ENCODE measurements around the gene GBP1. TPM values are rescaled to one million over a fixed set of nuclear protein-coding genes. Genes with fewer than 3 reads are reported as not detected.

Gene GBP1, protein sequence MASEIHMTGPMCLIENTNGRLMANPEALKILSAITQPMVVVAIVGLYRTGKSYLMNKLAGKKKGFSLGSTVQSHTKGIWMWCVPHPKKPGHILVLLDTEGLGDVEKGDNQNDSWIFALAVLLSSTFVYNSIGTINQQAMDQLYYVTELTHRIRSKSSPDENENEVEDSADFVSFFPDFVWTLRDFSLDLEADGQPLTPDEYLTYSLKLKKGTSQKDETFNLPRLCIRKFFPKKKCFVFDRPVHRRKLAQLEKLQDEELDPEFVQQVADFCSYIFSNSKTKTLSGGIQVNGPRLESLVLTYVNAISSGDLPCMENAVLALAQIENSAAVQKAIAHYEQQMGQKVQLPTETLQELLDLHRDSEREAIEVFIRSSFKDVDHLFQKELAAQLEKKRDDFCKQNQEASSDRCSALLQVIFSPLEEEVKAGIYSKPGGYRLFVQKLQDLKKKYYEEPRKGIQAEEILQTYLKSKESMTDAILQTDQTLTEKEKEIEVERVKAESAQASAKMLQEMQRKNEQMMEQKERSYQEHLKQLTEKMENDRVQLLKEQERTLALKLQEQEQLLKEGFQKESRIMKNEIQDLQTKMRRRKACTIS
- polyA plus RNA-seq (not detected in 2 replicates), polyA minus RNA-seq (not detected in 2 replicates)

DNA sequence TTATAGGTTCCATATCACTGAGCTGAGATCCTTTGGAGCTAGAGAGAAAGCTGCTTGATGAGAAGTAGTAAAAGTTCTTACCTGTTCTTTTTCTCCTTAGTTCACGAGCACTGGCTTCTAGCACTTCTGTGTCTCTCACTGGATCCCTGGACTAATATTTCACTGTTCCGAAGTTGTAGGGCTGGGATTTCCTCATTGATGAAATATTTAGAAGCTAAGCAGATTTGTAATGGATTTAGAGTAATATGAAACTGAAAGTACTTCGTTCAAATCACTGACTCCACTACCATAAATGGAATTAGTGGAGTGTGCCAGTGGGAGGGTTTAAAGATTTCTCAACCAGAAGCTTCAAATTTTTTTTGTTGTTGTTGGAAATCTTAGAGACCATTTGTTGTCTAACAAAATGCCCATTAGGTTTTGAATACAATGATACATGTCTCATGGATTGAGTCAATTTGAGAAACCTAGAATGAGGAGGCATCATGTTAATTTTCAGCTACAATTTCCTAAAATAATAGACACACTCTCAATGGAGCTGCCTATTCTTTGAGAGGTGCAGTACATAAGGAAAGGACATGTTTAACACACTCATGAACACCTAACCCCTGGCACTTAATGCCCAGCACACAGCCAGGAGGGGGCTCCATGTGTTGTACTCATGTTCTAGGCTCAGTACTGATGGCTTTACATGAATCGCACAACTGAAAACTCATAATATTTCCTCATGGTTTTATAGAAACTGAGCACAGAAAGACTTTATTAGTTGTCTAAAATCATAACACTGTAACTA is at the start of gene GBP1:
Gene GBP1 (minus strand): TSS at position 130 of the 790 bp plus-strand sequence. CDS start 1,974 bp downstream, outside the sequence.
- H3K27ac ChIP-seq (ENCODE audit: low read length) = no peak within 1 kb of the TSS
- no peak within 1 kb of the TSS for H2AFZ ChIP-seq (ENCODE audit: low read depth, low read length)
- H3K27me3 ChIP-seq (ENCODE audit: insufficient read depth, low read depth, low read length) = no peaks in the 10 kb centered on the region
- H3K9me2 ChIP-seq (ENCODE audit: insufficient read depth, low read length) = no peaks in the 10 kb centered on the region
- H3K36me3 ChIP-seq (ENCODE audit: insufficient read depth, low read length) = no peaks in the 10 kb centered on the region
- H3K4me3 ChIP-seq (ENCODE audit: low read length) = no peak within 1 kb of the TSS
- no peaks in the 10 kb centered on the region for H4K20me1 ChIP-seq (ENCODE audit: insufficient read depth)
- no peaks in the 10 kb centered on the region for H3F3A ChIP-seq (ENCODE audit: insufficient read depth, low read length, poor library complexity, severe bottlenecking)
- no peak within 1 kb of the TSS for H3K4me2 ChIP-seq (ENCODE audit: low read length)
- H3K79me2 ChIP-seq (replicated peaks; ENCODE audit: insufficient read depth, low read length) = no peaks in the 10 kb centered on the region
- TF ChIP-seq, protein P1, sequence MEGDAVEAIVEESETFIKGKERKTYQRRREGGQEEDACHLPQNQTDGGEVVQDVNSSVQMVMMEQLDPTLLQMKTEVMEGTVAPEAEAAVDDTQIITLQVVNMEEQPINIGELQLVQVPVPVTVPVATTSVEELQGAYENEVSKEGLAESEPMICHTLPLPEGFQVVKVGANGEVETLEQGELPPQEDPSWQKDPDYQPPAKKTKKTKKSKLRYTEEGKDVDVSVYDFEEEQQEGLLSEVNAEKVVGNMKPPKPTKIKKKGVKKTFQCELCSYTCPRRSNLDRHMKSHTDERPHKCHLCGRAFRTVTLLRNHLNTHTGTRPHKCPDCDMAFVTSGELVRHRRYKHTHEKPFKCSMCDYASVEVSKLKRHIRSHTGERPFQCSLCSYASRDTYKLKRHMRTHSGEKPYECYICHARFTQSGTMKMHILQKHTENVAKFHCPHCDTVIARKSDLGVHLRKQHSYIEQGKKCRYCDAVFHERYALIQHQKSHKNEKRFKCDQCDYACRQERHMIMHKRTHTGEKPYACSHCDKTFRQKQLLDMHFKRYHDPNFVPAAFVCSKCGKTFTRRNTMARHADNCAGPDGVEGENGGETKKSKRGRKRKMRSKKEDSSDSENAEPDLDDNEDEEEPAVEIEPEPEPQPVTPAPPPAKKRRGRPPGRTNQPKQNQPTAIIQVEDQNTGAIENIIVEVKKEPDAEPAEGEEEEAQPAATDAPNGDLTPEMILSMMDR (IDR thresholded peaks at IDR 0.05; ENCODE audit: poor library complexity, severe bottlenecking) = no peak
- TF ChIP-seq EZH2 (IDR thresholded peaks at IDR 0.05; ENCODE audit: borderline replicate concordance, insufficient read depth, low read length, poor library complexity, severe bottlenecking) (no peak), EP300 (conservative IDR thresholded peaks at IDR 0.05; ENCODE audit: poor library complexity, severe bottlenecking) (no peak), POLR2AphosphoS5 (IDR thresholded peaks at IDR 0.05) (no peak), RAD21 (conservative IDR thresholded peaks at IDR 0.05) (no peak), SMC3 (conservative IDR thresholded peaks at IDR 0.05; ENCODE audit: poor library complexity) (no peak), TAF1 (IDR thresholded peaks at IDR 0.05; ENCODE audit: low read depth) (no peak), MXI1 (conservative IDR thresholded peaks at IDR 0.05; ENCODE audit: poor library complexity, severe bottlenecking) (no peak)
- TF ChIP-seq, protein P2, sequence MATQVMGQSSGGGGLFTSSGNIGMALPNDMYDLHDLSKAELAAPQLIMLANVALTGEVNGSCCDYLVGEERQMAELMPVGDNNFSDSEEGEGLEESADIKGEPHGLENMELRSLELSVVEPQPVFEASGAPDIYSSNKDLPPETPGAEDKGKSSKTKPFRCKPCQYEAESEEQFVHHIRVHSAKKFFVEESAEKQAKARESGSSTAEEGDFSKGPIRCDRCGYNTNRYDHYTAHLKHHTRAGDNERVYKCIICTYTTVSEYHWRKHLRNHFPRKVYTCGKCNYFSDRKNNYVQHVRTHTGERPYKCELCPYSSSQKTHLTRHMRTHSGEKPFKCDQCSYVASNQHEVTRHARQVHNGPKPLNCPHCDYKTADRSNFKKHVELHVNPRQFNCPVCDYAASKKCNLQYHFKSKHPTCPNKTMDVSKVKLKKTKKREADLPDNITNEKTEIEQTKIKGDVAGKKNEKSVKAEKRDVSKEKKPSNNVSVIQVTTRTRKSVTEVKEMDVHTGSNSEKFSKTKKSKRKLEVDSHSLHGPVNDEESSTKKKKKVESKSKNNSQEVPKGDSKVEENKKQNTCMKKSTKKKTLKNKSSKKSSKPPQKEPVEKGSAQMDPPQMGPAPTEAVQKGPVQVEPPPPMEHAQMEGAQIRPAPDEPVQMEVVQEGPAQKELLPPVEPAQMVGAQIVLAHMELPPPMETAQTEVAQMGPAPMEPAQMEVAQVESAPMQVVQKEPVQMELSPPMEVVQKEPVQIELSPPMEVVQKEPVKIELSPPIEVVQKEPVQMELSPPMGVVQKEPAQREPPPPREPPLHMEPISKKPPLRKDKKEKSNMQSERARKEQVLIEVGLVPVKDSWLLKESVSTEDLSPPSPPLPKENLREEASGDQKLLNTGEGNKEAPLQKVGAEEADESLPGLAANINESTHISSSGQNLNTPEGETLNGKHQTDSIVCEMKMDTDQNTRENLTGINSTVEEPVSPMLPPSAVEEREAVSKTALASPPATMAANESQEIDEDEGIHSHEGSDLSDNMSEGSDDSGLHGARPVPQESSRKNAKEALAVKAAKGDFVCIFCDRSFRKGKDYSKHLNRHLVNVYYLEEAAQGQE (IDR thresholded peaks at IDR 0.05; ENCODE audit: borderline replicate concordance) = no peak
- no peaks in the 10 kb centered on the region for H3K9me3 ChIP-seq (ENCODE audit: low read length)
- H3K9ac ChIP-seq (ENCODE audit: low read length) = no peak within 1 kb of the TSS

DNA sequence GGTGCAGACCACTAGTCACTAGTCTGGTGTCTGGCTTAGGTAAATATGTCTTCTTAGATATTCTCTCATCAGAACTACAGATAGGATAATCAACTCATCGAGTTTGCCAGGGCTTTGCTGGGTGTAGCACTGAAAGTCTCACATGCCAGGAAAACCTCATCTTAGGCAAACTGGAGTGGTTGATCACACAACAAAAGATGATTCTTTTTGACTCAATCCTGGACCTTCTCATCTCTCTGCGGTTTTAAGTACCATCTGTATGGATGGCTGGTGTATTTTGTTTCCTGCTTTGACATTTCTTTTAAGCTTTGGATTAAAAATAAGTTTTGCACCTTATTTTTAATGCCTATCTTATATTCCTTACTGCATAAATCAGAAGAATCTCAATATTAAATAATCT is 49.7 kb upstream of the GBP1 start:
- Histone ChIP-seq H3K27me3 (ENCODE audit: insufficient read depth, low read depth, low read length) (no peaks in the 10 kb centered on the region), H3K9ac (ENCODE audit: low read length) (no peak overlapping the region), H3K4me3 (ENCODE audit: low read length) (no peak overlapping the region), H4K20me1 (ENCODE audit: insufficient read depth) (no peaks in the 10 kb centered on the region), H3K27ac (ENCODE audit: low read length) (no peak overlapping the region), H3F3A (ENCODE audit: insufficient read depth, low read length, poor library complexity, severe bottlenecking) (no peaks in the 10 kb centered on the region), H3K79me2 (replicated peaks; ENCODE audit: insufficient read depth, low read length) (no peaks in the 10 kb centered on the region), H3K9me3 (ENCODE audit: low read length) (no peaks in the 10 kb centered on the region), H3K4me2 (ENCODE audit: low read length) (no peak overlapping the region), H3K36me3 (ENCODE audit: insufficient read depth, low read length) (no peaks in the 10 kb centered on the region), H3K9me2 (ENCODE audit: insufficient read depth, low read length) (no peaks in the 10 kb centered on the region), H2AFZ (ENCODE audit: low read depth, low read length) (no peak overlapping the region)
- TF ChIP-seq, protein P1 (IDR thresholded peaks at IDR 0.05; ENCODE audit: poor library complexity, severe bottlenecking) = no peak
- TF ChIP-seq MXI1 (conservative IDR thresholded peaks at IDR 0.05; ENCODE audit: poor library complexity, severe bottlenecking) = no peak
- TF ChIP-seq RAD21 (conservative IDR thresholded peaks at IDR 0.05) = no peak
- no peak for TF ChIP-seq SMC3 (conservative IDR thresholded peaks at IDR 0.05; ENCODE audit: poor library complexity)
- TF ChIP-seq, protein P2 (IDR thresholded peaks at IDR 0.05; ENCODE audit: borderline replicate concordance) = no peak
- no peak for TF ChIP-seq EZH2 (IDR thresholded peaks at IDR 0.05; ENCODE audit: borderline replicate concordance, insufficient read depth, low read length, poor library complexity, severe bottlenecking)
- no peak for TF ChIP-seq EP300 (conservative IDR thresholded peaks at IDR 0.05; ENCODE audit: poor library complexity, severe bottlenecking)
- no peak for TF ChIP-seq POLR2AphosphoS5 (IDR thresholded peaks at IDR 0.05)
- TF ChIP-seq TAF1 (IDR thresholded peaks at IDR 0.05; ENCODE audit: low read depth) = no peak
